Kidney tubule cell (primary cell): Measurements from ENCODE around the gene MATK.
"Not testable (repeated sequence)": the region's sequence is repeated elsewhere in the genome, so short reads cannot be mapped to it uniquely, and the experiment has no call there.

Experiments
- DNase-seq: peaks from one replicate; pipeline ENCODE4 v3.0.0-alpha.2; 2018; ENCODE audit warnings: low spot score

The MATK gene

DNA sequence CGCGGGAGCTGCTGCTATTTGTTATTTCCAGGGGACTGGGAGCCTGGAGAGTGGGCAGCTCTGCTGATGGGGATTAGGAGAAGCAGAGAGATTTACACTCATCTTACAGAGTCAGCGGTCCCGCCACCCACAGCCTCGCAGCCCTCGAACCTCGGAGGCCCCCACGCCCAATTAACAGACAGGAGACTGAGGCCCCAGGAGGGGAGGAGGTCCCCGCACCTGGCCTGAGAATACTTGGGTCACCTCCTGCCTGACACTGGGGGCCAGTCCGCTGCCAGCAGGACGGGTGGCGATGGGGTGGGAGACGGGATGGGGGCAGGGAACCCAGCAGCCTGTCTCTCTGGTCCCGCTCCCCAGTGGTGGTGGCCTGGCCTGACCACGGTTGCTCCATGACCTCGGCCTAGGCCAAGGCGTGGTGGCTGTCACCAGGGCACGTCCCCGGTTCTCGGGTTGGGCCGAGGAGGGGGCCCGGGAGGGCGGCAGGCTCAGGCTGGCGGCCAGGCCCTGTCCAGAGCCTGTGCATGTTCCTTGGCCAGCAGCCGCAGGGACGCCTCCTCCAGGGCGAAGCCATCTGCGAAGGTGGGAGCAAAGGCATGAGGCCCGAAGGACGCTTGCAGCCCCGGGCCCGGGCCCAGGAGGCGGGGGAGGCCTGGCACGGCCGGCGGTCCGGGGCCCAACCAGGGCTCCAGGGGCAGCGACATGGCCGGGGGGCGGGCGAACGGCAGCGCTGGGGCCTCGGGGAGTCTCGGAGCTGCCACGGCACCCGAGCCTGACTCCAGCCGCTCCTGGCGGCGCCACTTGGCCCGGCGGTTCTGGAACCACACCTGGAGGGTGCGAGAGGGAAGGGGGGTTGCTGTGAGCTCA, 15.8 kb downstream of the MATK start:
- DNase-seq = no peak

GRCh38 chr19:3769494-3769893, 16.7 kb downstream of the MATK start:
- no peak for DNase-seq

- DNase-seq = no peak
Observed at GRCh38 chr19:3768748-3769099, 17.5 kb downstream of the MATK start.

GRCh38 chr19:3768015-3768747, 18.0 kb downstream of the MATK start:
- DNase-seq = no peak

DNA sequence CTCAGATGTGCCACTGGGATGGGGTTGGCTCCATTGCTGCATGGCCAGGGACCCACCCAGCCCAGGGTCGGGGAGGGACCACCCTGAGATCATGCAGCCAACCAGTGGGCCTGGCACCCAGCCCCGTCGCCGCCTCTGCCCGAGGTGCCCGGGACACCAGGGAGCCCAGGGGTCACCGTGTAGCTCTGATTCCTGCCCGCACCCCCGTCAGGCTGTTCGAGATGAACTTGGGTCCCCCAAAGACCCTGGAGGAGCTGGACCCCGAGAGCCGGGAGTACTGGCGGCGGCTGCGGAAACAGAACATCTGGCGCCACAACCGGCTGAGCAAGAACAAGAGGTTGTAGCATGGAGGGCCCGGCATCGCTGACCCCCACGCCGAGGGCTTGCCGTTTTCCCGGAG, 19.1 kb downstream of the MATK start:
- DNase-seq = no peak

- no peak for DNase-seq
Observed at GRCh38 chr19:3766520-3766919, 19.7 kb downstream of the MATK start.

GRCh38 chr19:3765757-3766156, 20.4 kb downstream of the MATK start:
- peak; percentile 35 for DNase-seq

GRCh38 chr19:3765121-3765520, 21.1 kb downstream of the MATK start:
- DNase-seq = no peak

DNA sequence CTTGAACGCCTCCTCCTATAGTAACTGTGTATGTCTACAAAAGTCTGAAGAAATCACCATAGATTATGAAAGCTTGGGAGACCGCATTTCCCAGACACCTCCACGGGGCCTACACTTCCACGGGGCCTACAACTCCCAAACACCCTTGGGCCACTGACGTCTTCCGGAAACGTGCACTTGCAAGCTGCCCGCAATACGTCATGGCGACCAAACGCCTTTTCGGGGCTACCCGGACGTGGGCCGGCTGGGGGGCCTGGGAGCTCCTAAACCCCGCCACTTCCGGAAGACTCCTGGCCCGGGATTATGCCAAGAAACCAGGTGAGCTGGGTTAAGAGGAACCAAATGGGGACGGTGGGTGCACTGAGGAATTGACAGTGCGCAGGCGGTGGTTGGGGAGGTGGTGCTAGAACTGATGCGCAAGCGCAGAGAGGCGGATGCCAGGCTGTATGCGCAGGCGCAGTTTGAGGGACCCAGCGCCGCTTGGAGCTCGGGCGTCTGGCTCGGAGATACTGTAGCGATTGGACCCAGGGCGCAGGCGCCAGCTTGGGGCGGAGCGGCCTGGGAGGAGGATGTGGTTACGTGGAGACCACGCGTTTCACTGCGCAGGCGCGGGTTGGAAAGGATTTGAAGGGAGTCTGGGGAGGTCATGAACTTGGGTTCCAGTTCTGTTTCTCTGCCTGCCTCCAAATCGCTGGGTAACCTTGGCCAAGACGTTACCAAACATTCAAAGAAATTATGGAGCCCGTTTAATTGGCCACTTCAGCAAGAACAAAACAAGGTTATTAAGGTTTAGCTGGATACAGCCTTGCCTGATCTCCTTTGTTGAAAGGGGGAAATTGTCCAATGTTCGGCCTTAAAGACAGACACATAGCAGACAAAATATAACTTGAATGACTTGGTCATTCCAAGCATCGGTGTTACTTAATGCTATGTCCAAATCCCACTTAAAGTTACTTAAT, 23.4 kb downstream of the MATK start, which contains the start of gene MRPL54:
Gene MRPL54 (plus strand): TSS at position 182 of the 959 bp plus-strand sequence. CDS start 19 bp downstream, at position 201.
- DNase-seq = peak; percentile 99

- no peak for DNase-seq
Observed at GRCh38 chr19:3762130-3762473, 24.1 kb downstream of the MATK start.

DNA sequence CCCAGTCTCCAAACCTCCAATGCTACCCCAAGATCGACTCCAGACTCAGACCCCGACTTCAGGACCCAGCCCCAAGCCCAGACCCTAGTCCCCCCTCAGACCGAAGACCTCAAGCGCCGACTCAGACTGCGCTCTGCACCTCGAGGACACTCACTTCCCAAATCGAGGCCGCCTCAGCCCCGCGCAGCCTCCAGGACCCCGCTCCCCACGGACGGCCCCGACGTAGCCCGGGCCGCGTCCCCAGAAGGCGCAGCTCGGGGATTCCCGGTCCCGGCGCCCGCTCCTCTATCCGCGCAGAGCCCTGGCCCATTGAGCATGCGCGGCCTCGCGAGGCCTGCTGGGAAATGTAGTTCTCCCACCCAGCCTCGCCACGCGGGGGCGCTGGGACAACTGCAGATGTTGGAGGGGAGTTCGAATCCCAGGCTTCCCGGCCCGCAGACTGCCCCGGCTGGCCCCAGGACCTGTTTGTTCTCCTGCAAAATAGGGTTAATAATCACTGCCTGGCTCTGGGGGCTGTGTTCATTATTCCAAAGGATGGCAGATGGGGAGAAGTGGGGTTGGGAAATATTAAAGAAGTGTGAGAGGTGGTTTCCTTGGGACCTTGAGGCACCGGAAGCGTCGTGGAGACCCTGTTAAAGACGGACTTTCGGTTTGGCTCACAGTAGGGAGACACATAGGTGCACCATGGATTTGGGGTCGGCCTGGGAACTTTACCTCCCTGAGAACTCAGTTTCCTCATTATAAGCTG, 24.6 kb downstream of the MATK start, which contains the start of gene APBA3:
Gene APBA3 (minus strand): TSS at position 311 of the 748 bp plus-strand sequence. CDS start 1,428 bp downstream, outside the sequence.
- peak; percentile 92 for DNase-seq

- DNase-seq = peak; percentile 10
Observed at GRCh38 chr19:3760871-3761361, 25.3 kb downstream of the MATK start.

DNA sequence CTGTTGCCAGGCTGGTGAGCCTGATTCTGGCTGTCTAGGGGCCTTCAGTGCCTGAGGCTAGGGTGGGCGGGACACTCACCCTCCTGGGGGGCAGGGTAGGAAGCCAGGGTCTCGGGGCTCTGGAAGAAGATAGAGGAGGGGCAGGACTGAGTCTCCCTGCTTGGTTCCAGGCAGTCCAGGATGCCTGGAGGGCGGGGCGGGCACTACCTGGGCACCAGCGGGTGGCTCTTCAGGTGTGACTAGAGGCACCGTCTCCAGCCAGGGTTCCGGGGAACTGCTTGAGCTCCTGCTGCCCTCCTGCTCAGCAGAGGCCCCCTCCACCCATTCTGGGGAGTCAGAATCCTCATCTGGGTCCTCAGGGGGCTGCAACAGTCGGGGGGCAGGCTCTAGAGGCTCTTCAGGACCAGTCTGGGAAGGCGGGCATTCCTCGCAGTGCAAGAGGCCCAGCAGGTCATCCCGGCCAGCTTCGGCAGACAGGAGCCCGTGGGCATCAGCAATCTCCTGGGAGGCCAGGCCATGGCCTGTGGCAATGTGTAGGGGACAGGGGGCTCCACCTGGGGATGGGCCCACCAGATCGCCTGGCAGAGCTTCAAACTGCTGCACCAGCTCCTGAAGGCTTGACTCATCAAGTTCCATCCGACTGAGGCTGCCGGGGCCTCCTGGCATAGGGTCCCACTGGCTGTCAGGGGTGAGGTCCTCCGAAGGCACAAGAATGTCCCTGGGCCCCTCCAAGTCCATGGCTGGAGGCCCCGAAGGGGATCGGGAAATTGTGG, 26.5 kb downstream of the MATK start:
- no peak for DNase-seq

GRCh38 chr19:3758297-3758696, 27.9 kb downstream of the MATK start:
- not testable (repeated sequence) for DNase-seq

- not testable (repeated sequence) for DNase-seq
Observed at GRCh38 chr19:3757705-3758104, 28.5 kb downstream of the MATK start.

- DNase-seq = no peak
Observed at GRCh38 chr19:3753631-3754410, 32.4 kb downstream of the MATK start.

DNA sequence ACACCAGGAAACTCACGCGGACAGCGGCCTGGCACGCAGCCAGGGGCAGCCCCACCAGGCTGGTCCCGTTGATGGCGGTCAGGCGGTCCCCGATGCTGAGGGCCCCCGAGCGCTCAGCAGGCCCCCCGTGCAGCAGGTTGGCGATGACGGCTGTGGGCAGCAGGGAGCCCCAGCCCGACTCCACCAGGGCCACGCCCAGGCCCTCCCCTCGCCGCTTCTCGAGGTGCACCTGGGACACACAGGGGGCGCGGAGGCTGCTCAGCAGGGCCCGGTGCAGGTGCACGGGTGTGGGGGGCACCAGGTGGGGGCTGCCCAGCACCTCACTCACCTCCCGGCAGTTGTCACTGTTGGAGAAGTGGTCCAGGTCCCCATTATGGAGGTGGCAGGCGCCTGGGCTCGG, 33.7 kb downstream of the MATK start:
- DNase-seq = no peak

DNA sequence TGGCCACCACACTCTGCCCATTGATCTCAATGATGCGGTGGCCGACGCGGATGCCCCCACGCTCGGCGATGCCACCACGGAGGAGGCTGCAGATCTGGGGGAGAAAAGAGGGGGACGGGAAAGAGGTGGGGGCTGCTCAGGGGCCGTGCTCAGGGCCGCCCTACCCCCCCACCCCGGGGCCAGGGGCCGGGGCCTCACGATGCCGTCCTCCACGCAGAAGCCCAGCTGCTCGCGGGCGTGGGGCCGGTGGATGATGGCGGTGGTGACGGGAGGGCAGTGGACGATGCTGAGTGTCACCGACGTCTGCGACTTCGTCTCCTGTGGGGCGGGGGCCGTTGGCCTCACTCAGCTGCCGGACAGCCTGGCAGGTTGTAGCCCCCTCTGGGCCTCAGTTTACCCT, 34.9 kb downstream of the MATK start:
- DNase-seq = no peak

GRCh38 chr19:3750211-3750610, 36.0 kb downstream of the MATK start:
- DNase-seq = no peak

GRCh38 chr19:3748965-3749364, 37.2 kb downstream of the MATK start:
- no peak for DNase-seq
